ENCODE measurements around the gene CFAP97D1. TPM values are rescaled to one million over a fixed set of nuclear protein-coding genes. Genes with fewer than 3 reads are reported as not detected.

Gene CFAP97D1
- total and polyA plus RNA-seq, 4 donors: 0.01 to 0.06 (median 0.02) TPM; not detected in 1

GRCh38 chr17:43830510-43831140 lies 50.4 kb downstream of the CFAP97D1 start:
- no peak for DNase-seq
- Histone ChIP-seq H3K4me1 (ENCODE audit: control insufficient read depth in 5 of 5, insufficient read depth in 5 of 5, low read length in 5 of 5) (peaks cover 0 to 16% (median 4%) of the 10 kb centered on the region in 5 donors), H3K4me3 (no peak overlapping the region), H3K9me3 (ENCODE audit: control insufficient read depth in 4 of 4, insufficient read depth in 3 of 4, low read length in 3 of 4) (no peaks in the 10 kb centered on the region), H3K9ac (ENCODE audit: insufficient read depth in 1 of 2, low read length in 2 of 2) (no peak overlapping the region), H3K27ac (ENCODE audit: low read depth in 1 of 2, low read length in 1 of 2) (peak overlapping the region in 1 of 2 donors; percentile 87), H3K36me3 (ENCODE audit: control insufficient read depth in 4 of 4, insufficient read depth in 4 of 4, low read length in 4 of 4) (peaks cover 0 to 18% (median 3%) of the 10 kb centered on the region in 4 donors), H3K27me3 (ENCODE audit: control insufficient read depth in 3 of 3, insufficient read depth in 3 of 3, low read length in 2 of 3) (no peaks in the 10 kb centered on the region)
- WGBS, 2 donors: 78 to 87% methylated on average over 7 of the region's 7 CpGs
- ATAC-seq (ENCODE audit: insufficient read depth, low FRiP score): no peak
- TF ChIP-seq CTCF (IDR thresholded peaks at IDR 0.05; ENCODE audit: control extremely low read depth, extremely low read depth): no peak

DNA sequence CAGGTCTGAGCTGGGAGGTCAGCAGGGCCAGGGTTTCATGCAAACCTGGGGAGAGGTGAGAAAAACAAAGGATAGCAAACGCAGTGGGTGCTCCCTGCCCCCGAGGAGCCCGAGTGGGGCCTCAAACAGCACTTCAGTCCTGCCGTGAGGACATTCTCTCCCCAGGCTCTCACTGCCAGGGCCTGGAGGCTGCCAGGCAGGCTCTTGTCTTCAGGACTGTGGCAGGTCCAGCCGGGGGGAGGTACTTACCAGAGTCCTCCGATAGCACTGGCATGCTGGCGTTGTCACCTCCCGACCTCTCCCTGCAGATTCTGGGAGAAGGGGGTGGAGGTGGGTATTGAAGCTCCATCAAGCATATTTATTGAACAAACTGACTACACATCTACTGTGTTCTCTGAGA lies 51.4 kb downstream of the CFAP97D1 start:
- 54 to 82% methylated on average over 8 of the region's 8 CpGs for WGBS, 2 donors
- TF ChIP-seq CTCF (IDR thresholded peaks at IDR 0.05; ENCODE audit: control extremely low read depth, extremely low read depth): no peak
- no peaks in the 10 kb centered on the region for H3K27me3 ChIP-seq (ENCODE audit: control insufficient read depth in 3 of 3, insufficient read depth in 3 of 3, low read length in 2 of 3)
- H3K4me1 ChIP-seq (ENCODE audit: control insufficient read depth in 5 of 5, insufficient read depth in 5 of 5, low read length in 5 of 5): peaks cover 0 to 16% (median 4%) of the 10 kb centered on the region in 5 donors
- no peaks in the 10 kb centered on the region for H3K9me3 ChIP-seq (ENCODE audit: control insufficient read depth in 4 of 4, insufficient read depth in 3 of 4, low read length in 3 of 4)
- peak overlapping the region; percentile 4 to 87 for H3K27ac ChIP-seq (ENCODE audit: low read depth in 1 of 2, low read length in 1 of 2)
- no peak for DNase-seq
- ATAC-seq (ENCODE audit: insufficient read depth, low FRiP score): no peak
- no peak overlapping the region for H3K9ac ChIP-seq (ENCODE audit: insufficient read depth in 1 of 2, low read length in 2 of 2)
- H3K36me3 ChIP-seq (ENCODE audit: control insufficient read depth in 4 of 4, insufficient read depth in 4 of 4, low read length in 4 of 4): peaks cover 0 to 12% (median 3%) of the 10 kb centered on the region in 4 donors
- no peak overlapping the region for H3K4me3 ChIP-seq

DNA sequence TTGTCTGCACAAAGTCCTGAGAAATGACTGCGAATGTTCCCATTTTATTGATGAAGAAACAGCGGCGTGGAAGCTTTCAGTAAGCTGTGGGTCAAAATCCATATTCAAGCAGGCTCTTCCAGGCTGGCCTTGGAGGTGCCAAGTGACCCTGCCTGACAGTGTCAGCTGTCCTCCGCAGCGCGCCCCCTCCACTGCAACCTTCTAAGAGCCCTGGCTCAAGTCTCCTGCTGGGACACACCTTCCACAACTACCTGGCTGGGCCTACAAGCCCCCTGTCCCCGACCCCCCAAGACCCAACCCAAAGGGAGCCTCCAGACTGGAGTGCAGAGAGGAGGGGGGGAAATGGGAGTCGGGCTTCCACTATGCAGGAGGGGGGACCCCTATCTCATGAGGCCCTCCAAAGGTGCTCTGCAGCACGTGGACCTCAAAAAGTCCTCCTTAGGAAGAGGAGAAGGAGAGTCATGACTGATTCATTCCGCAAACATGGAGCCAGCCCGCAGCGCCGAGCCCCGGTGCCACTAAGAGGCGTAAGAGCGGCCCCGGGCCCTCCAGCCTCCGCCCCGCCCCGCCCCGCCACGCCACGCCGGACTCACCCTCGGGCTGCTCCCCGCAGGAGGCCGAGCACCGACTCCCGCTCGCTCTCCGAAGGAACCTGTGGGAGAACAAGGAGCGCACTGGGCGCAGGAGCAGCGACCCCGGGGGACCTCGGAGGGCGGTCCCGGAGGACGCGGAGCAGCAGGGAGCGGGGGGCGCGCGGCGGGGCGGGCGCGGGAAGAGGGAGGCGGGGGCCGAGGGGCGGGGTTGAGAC lies 52.1 kb downstream of the CFAP97D1 start:
- Histone ChIP-seq H3K4me1 (ENCODE audit: control insufficient read depth in 5 of 5, insufficient read depth in 5 of 5, low read length in 5 of 5) (peaks cover 0 to 16% (median 4%) of the 10 kb centered on the region in 5 donors), H3K27me3 (ENCODE audit: control insufficient read depth in 3 of 3, insufficient read depth in 3 of 3, low read length in 2 of 3) (no peaks in the 10 kb centered on the region), H3K9ac (ENCODE audit: insufficient read depth in 1 of 2, low read length in 2 of 2) (no peak overlapping the region), H3K27ac (ENCODE audit: low read depth in 1 of 2, low read length in 1 of 2) (peak overlapping the region; percentile 70 to 87), H3K4me3 (peak overlapping the region; percentile 66), H3K9me3 (ENCODE audit: control insufficient read depth in 4 of 4, insufficient read depth in 3 of 4, low read length in 3 of 4) (no peaks in the 10 kb centered on the region), H3K36me3 (ENCODE audit: control insufficient read depth in 4 of 4, insufficient read depth in 4 of 4, low read length in 4 of 4) (peaks cover 0 to 12% (median 3%) of the 10 kb centered on the region in 4 donors)
- DNase-seq (peak in 1 of 3 donors; percentile 50), ATAC-seq (ENCODE audit: insufficient read depth, low FRiP score) (peak; percentile 73)
- TF ChIP-seq CTCF (IDR thresholded peaks at IDR 0.05; ENCODE audit: control extremely low read depth, extremely low read depth): no peak
- WGBS, 2 donors: 9 to 15% methylated on average over 35 to 51 of the region's 51 CpGs

All from lung (tissue), 12 donors.